ENCODE measurements around the gene EIF3I. TPM values are rescaled to one million over a fixed set of nuclear protein-coding genes. Genes with fewer than 3 reads are reported as not detected.

The EIF3I gene
- total and polyA plus RNA-seq, 10 of the 15 experiments (the other 5 are each of a cell fraction or from before 2014, with no cell fraction given): 208 to 606 (median 352) TPM

DNA sequence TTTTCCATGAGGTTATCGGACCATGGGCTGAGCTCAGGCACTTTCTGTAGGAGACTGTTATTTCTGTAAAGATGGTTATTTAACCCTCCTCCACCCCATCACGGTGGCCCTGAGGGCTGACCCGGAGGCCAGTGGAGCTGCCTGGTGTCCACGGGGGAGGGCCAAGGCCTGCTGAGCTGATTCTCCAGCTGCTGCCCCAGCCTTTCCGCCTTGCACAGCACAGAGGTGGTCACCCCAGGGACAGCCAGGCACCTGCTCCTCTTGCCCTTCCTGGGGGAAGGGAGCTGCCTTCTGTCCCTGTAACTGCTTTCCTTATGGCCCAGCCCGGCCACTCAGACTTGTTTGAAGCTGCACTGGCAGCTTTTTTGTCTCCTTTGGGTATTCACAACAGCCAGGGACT lies 24.4 kb upstream of the EIF3I start:
- no TSS peak for BruUV-seq (replicated peaks)
- DNase-seq (ENCODE audit: low read depth, low spot score): no peak
- Histone ChIP-seq H4K20me1 (ENCODE audit: control insufficient read depth, insufficient read depth) (no peaks in the 10 kb centered on the region), H3K4me2 (ENCODE audit: control insufficient read depth, insufficient read depth) (no peak overlapping the region), H3K9me3 (replicated peaks; ENCODE audit: control insufficient read depth, insufficient read depth, low read length) (no peaks in the 10 kb centered on the region), H3K9ac (ENCODE audit: control insufficient read depth, insufficient read depth, low read length) (no peak overlapping the region), H3K27me3 (replicated peaks in 1 of 2; ENCODE audit: control insufficient read depth in 2 of 2, insufficient read depth in 2 of 2, low read length in 1 of 2) (no peaks in the 10 kb centered on the region), H3K36me3 (ENCODE audit: control insufficient read depth in 2 of 2, insufficient read depth in 2 of 2, low read length in 1 of 2) (peaks cover 29 to 35% of the 10 kb centered on the region in 2 experiments), H3K79me2 (ENCODE audit: control insufficient read depth, insufficient read depth, low read length) (peaks cover 17% of the 10 kb centered on the region), H3K4me1 (ENCODE audit: control insufficient read depth, insufficient read depth, low read length) (peaks cover 21% of the 10 kb centered on the region), H3K27ac (ENCODE audit: control insufficient read depth, insufficient read depth) (no peak overlapping the region), H3K4me3 (no peak overlapping the region), H2AFZ (ENCODE audit: control insufficient read depth, low read depth, low read length) (no peak overlapping the region)
- ChIA-PET POLR2A (interaction anchor here (0.6 to 1.2 kb wide), 3 partner anchors 16 to 60 kb away, joined by 3 to 5 read pairs (median 4); no protein-coding TSS in a partner anchor), SMC1A (ENCODE audit: uncharacterized antibody, unreplicated experiment) (interaction anchor here (0.7 to 1.3 kb wide), 3 partner anchors 15 to 125 kb away, joined by 3 read pairs; no protein-coding TSS in a partner anchor), RAD21 (ENCODE audit: unreplicated experiment) (interaction anchor here (0.8 to 1.5 kb wide), 3 partner anchors 8 to 17 kb away, joined by 3 to 13 read pairs (median 3); partner anchors contain the start of gene TXLNA), CTCF (interaction anchor here (0.9 to 1.0 kb wide), 2 partner anchors 18 to 89 kb away, joined by 3 to 5 read pairs; partner anchors contain the start of gene KPNA6)
- in situ Hi-C loops (cut with MboI) (no loop called here), intact Hi-C loops (cut with micrococcal nuclease; ENCODE audit: unreplicated experiment) (no loop called here)
- ATAC-seq: no peak
- TF ChIP-seq ASH2L (IDR thresholded peaks at IDR 0.05; ENCODE audit: borderline replicate concordance, low read depth): no peak
- TF ChIP-seq ELK1 (IDR thresholded peaks at IDR 0.05; ENCODE audit: low read depth, low read length): no peak
- TF ChIP-seq ZNF207 (IDR thresholded peaks at IDR 0.05; ENCODE audit: borderline replicate concordance): no peak
- no peak for TF ChIP-seq TBL1XR1 (IDR thresholded peaks at IDR 0.05; ENCODE audit: low read depth, low read length)
- TF ChIP-seq ATF7 (IDR thresholded peaks at IDR 0.05; ENCODE audit: low read depth): no peak
- TF ChIP-seq IKZF1 (conservative IDR thresholded peaks at IDR 0.05): no peak
- TF ChIP-seq POLR2A (IDR thresholded peaks at IDR 0.05; ENCODE audit: low read depth, low read length): peak; percentile 31; the same call in 1 of the 2 replicates
- TF ChIP-seq, protein P1, sequence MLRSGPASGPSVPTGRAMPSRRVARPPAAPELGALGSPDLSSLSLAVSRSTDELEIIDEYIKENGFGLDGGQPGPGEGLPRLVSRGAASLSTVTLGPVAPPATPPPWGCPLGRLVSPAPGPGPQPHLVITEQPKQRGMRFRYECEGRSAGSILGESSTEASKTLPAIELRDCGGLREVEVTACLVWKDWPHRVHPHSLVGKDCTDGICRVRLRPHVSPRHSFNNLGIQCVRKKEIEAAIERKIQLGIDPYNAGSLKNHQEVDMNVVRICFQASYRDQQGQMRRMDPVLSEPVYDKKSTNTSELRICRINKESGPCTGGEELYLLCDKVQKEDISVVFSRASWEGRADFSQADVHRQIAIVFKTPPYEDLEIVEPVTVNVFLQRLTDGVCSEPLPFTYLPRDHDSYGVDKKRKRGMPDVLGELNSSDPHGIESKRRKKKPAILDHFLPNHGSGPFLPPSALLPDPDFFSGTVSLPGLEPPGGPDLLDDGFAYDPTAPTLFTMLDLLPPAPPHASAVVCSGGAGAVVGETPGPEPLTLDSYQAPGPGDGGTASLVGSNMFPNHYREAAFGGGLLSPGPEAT (IDR thresholded peaks at IDR 0.05; ENCODE audit: low read depth): no peak
- FAIRE-seq: no peak
- 81% methylated on average over 6 of the region's 6 CpGs for WGBS (ENCODE audit: insufficient coverage, insufficient replicate concordance, low lambda C conversion rate, missing lambda C conversion rate)

Data from GM12878 (cell line).